ENCODE results near the gene CCDC39. TPM values are rescaled to one million over a fixed set of nuclear protein-coding genes. Genes with fewer than 3 reads are reported as not detected.

CCDC39 gene
- total and polyA plus RNA-seq, 2 of the 4 experiments (the other 2 are of a cell fraction): not detected

- Histone ChIP-seq H2AFZ (replicated peaks; ENCODE audit: low read length, poor library complexity) (no peak overlapping the region), H3K9me3 (ENCODE audit: control insufficient read depth, insufficient read depth, low read length) (no peaks in the 10 kb centered on the region), H2BK15ac (ENCODE audit: low read depth, low read length) (no peak overlapping the region), H2BK20ac (ENCODE audit: low read depth, low read length) (no peak overlapping the region), H3K56ac (ENCODE audit: extremely low read depth, insufficient read depth, low read length) (no peak overlapping the region), H3K23ac (ENCODE audit: low read depth, low read length) (no peak overlapping the region), H4K8ac (ENCODE audit: low read depth in 2 of 2, low read length in 2 of 2) (no peak overlapping the region), H3K14ac (replicated peaks; ENCODE audit: low read depth, low read length) (no peak overlapping the region), H3K27me3 (ENCODE audit: control insufficient read depth, insufficient read depth, low read length) (no peaks in the 10 kb centered on the region), H4K20me1 (ENCODE audit: insufficient read depth, low read length) (no peaks in the 10 kb centered on the region), H3K9ac (ENCODE audit: low read depth, low read length) (no peak overlapping the region), H3K79me1 (ENCODE audit: low read depth in 1 of 2, low read length in 2 of 2) (no peaks in the 10 kb centered on the region), H3K4me2 (ENCODE audit: low read depth, low read length) (no peak overlapping the region), H2AK5ac (ENCODE audit: low read depth, low read length) (no peak overlapping the region), H2BK120ac (ENCODE audit: low read depth, low read length) (no peak overlapping the region), H2AK9ac (replicated peaks; ENCODE audit: low read depth, low read length, poor library complexity) (no peak overlapping the region), H3K36me3 (ENCODE audit: control insufficient read depth, insufficient read depth, low read length) (no peaks in the 10 kb centered on the region), H2BK5ac (ENCODE audit: low read depth, low read length, poor library complexity, severe bottlenecking) (no peak overlapping the region), H3K18ac (ENCODE audit: low read depth, low read length) (no peak overlapping the region), H3K4me1 (ENCODE audit: control insufficient read depth, insufficient read depth, low read length) (no peaks in the 10 kb centered on the region), H3K9me1 (ENCODE audit: insufficient read depth, low read length) (no peaks in the 10 kb centered on the region), H3K4ac (ENCODE audit: low read depth, low read length) (no peak overlapping the region), H4K5ac (ENCODE audit: low read depth, low read length) (no peak overlapping the region), H3K4me3 (ENCODE audit: insufficient read depth, low read depth, low read length) (no peak overlapping the region), H3K27ac (ENCODE audit: insufficient read depth, low read length) (no peak overlapping the region), H4K91ac (ENCODE audit: insufficient read depth, low read depth, low read length) (no peak overlapping the region)
- intact Hi-C loops (cut with micrococcal nuclease): no loop called here
- in situ Hi-C loops (cut with MboI; ENCODE audit: low sequenced_read_pairs): no loop called here
- ChIA-PET POLR2A (ENCODE audit: unreplicated experiment) (no interaction called here), CTCF (no interaction called here)
- no CpG with 5 or more reads among the region's 4 CpGs for WGBS, 2 experiments (ENCODE audit: extremely low coverage in 2 of 2, insufficient read length in 1 of 2)
- dilution Hi-C loops (cut with HindIII; ENCODE audit: low sequenced_read_pairs, unreplicated experiment): no loop called here
- no peak for TF ChIP-seq BHLHE40 (IDR thresholded peaks at IDR 0.05; ENCODE audit: low read depth, low read length)
- TF ChIP-seq RCOR1 (IDR thresholded peaks at IDR 0.05; ENCODE audit: insufficient replicate concordance, low read length): no peak
- TF ChIP-seq MXI1 (IDR thresholded peaks at IDR 0.05; ENCODE audit: borderline replicate concordance, low read depth, low read length): no peak
- no peak for TF ChIP-seq POLR2A (IDR thresholded peaks at IDR 0.05; ENCODE audit: low read depth, low read length)
- TF ChIP-seq CTCF (conservative IDR thresholded peaks at IDR 0.05; ENCODE audit: low read depth, low read length): no peak
- TF ChIP-seq RAD21 (IDR thresholded peaks at IDR 0.05; ENCODE audit: low read length): no peak
- TF ChIP-seq FOS (IDR thresholded peaks at IDR 0.05; ENCODE audit: low read depth, low read length): no peak
- TF ChIP-seq MAFK (IDR thresholded peaks at IDR 0.05; ENCODE audit: low read depth, low read length): no peak
- no TSS peak for BruUV-seq (replicated peaks)
- ATAC-seq (ENCODE audit: low read depth): no peak
- DNase-seq: no peak
Observed at GRCh38 chr3:180570238-180570637, 109.1 kb downstream of the CCDC39 start.
